Lung (tissue), 12 donors: ENCODE results near the gene CLN3. TPM values are rescaled to one million over a fixed set of nuclear protein-coding genes. Genes with fewer than 3 reads are reported as not detected.

Experiments used
- ATAC-seq: fragments of 200-7000 bp; cut with Tn5 transposase; one replicate; pipeline ENCODE4 v1.9.1; 2020; ENCODE audit warnings: moderate number of reproducible peaks; ENCODE audit not compliant: insufficient read depth, low FRiP score
- DNase-seq, 3 donors: peaks; one replicate each; pipeline ENCODE4 v3.0.0-alpha.2; 2013 to 2017
- H3K27ac ChIP-seq, 2 donors: one replicate each; pipeline ENCODE4 v1.5.1; 2013; ENCODE audit warnings: mild to moderate bottlenecking in 2 of 2, moderate library complexity in 2 of 2, control low read depth in 1 of 2, inconsistent platforms in 1 of 2, low read depth in 1 of 2, low read length in 1 of 2
- H3K27me3 ChIP-seq, 3 donors: one replicate each; pipeline ENCODE4 v1.5.1; 2013; ENCODE audit warnings: low read length in 2 of 3; ENCODE audit not compliant: control insufficient read depth in 3 of 3, insufficient read depth in 3 of 3
- H3K36me3 ChIP-seq, 4 donors: one replicate each; pipeline ENCODE4 v1.5.1; 2013; ENCODE audit warnings: low read length in 4 of 4, mild to moderate bottlenecking in 1 of 4, moderate library complexity in 1 of 4; ENCODE audit not compliant: control insufficient read depth in 4 of 4, insufficient read depth in 4 of 4
- H3K4me1 ChIP-seq, 5 donors: one replicate each; pipeline ENCODE4 v1.5.1; 2013; ENCODE audit warnings: low read length in 5 of 5, mild to moderate bottlenecking in 2 of 5, moderate library complexity in 1 of 5; ENCODE audit not compliant: control insufficient read depth in 5 of 5, insufficient read depth in 5 of 5
- H3K4me3 ChIP-seq: one replicate; pipeline ENCODE4 v1.5.1; 2013; ENCODE audit warnings: mild to moderate bottlenecking, control low read depth, moderate library complexity
- H3K9ac ChIP-seq, 2 donors: one replicate each; pipeline ENCODE4 v1.5.1; 2013; ENCODE audit warnings: low read length in 2 of 2, control low read depth in 1 of 2; ENCODE audit not compliant: insufficient read depth in 1 of 2
- H3K9me3 ChIP-seq, 4 donors: one replicate each; pipeline ENCODE4 v1.5.1; 2013; ENCODE audit warnings: low read length in 3 of 4, mild to moderate bottlenecking in 1 of 4, moderate library complexity in 1 of 4; ENCODE audit not compliant: control insufficient read depth in 4 of 4, insufficient read depth in 3 of 4
- WGBS, 2 donors: extraction: QIAGEN DNeasy Blood & Tissue Kit; methylation state at CpG; one replicate each; pipeline ENCODE4 v1.1.7; 2013; 5-methylcytosine and 5-hydroxymethylcytosine counted together
- polyA plus RNA-seq, 2 donors: library from polyadenylated mRNA; stranded (reverse); fragments of 200-250 nt; gene quantifications; one replicate each; pipeline ENCODE4 v1.2.1, GENCODE V29; 2013
- total RNA-seq, 2 donors: library from RNA; depleted of rRNA in 1 of 2; stranded (reverse); fragments of >200 nt in 1 of 2; gene quantifications; one replicate each; pipeline ENCODE4 v1.2.1, GENCODE V29; 2014 to 2021
- TF ChIP-seq, protein P1 (sequence below): IDR thresholded peaks from 2 replicates; pipeline ENCODE4 v1.5.1; 2012; ENCODE audit warnings: mild to moderate bottlenecking; ENCODE audit errors: control extremely low read depth, extremely low read depth
- donor health status: control.
- donor health status: control.
- donor health status: Bipolar disorder and iron deficiency.
- donor health status: healthy.
- donor health status: DM: yes; HTN: yes; CAD: no.

The CLN3 gene
- total and polyA plus RNA-seq, 4 donors, result 42.4 to 64.8 (median 56.2) TPM

DNA sequence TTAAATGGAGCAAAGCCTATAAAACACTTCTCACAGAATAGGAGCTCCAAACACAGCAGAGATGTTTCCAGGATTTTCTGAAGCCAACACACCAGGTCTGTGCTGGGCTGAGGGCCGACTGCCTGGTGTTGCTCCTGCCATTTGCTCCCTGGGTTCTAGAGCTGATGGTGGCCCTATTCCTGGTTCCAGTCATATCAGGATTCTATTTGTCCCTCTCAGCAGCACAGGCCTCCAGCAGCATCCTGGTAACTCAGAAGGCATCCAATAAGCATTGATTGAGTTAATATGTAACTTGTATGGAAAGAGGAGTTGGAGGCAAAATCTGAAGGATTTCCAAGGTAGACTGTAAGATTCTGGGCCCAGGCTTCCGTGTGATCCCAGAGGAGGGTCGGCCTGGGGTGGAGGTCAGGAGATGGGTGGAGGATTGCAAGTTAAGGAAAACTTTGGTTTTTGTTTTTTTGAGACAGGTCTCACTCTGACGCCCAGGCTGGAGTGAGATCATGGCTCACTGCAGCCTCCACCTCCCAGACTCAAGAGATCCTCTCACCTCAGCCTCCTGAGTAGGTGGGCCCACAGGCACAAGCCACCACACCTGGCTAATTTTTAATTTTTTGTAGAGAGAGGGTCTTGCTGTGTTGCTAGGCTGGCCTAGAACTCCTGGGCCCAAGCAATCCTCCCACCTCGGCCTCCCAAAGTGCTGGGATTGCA, 41.2 kb upstream of the CLN3 start:
- no peaks in the 10 kb centered on the region for H3K9me3 ChIP-seq
- peak overlapping the region; percentile 41 to 85 for H3K27ac ChIP-seq
- H3K27me3 ChIP-seq, result no peaks in the 10 kb centered on the region
- peaks cover 2 to 17% (median 4%) of the 10 kb centered on the region in 5 donors for H3K4me1 ChIP-seq
- H3K9ac ChIP-seq, result no peak overlapping the region
- TF ChIP-seq, protein P1, sequence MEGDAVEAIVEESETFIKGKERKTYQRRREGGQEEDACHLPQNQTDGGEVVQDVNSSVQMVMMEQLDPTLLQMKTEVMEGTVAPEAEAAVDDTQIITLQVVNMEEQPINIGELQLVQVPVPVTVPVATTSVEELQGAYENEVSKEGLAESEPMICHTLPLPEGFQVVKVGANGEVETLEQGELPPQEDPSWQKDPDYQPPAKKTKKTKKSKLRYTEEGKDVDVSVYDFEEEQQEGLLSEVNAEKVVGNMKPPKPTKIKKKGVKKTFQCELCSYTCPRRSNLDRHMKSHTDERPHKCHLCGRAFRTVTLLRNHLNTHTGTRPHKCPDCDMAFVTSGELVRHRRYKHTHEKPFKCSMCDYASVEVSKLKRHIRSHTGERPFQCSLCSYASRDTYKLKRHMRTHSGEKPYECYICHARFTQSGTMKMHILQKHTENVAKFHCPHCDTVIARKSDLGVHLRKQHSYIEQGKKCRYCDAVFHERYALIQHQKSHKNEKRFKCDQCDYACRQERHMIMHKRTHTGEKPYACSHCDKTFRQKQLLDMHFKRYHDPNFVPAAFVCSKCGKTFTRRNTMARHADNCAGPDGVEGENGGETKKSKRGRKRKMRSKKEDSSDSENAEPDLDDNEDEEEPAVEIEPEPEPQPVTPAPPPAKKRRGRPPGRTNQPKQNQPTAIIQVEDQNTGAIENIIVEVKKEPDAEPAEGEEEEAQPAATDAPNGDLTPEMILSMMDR, result no peak
- WGBS, 2 donors, result 91 to 92% methylated on average over 5 of the region's 5 CpGs
- H3K4me3 ChIP-seq, result no peak overlapping the region
- DNase-seq, result no peak
- peaks cover 0 to 5% (median 0%) of the 10 kb centered on the region in 4 donors for H3K36me3 ChIP-seq
- ATAC-seq, result no peak

DNA sequence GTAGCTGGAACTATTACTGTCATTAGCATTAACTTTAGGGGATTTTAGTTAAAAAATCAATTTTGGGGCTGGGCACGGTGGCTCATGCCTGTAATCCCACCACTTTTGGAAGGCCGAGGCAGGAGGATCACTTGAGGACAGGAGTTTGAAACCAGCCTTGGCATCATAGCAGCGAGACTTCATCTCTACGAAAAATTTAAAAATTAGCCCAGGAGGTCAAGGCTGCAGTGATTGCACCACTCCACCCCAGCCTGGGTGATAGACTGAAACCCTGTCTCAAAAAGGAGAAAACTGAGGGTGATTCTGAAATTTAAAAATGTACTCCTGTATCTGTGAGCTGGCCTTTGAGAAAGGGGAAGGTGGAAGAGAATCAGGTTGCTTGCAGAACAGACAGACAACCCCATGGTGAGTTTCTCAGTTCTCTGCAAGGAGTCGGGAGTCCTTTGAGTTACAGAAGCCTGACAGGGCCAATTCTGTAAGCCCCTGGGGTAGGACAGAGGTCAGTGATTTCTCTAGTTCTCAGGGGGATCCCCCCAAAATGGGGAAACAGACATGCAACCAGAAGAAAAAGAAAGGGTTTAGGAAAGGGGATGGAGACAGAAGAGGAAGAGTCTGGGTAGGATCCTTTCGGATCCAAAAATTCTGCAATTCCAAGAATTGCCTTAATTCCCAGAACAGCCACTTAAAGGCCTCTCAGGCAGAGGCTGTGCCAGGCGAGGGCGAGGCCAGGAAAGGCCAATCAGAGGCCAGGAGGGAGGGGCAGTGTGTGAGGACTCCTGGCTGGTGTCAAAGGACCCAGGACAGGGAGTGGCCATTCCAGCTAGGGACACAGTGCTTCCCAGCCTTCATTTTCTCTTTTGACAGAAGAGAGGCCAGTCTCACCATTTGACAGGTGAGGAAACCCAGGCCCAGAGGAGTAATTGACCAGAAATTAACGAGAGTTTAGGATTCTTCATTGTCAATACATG, 40.2 kb upstream of the CLN3 start:
- TF ChIP-seq, protein P1, result no peak
- Histone ChIP-seq H3K36me3 (peaks cover 0 to 2% (median 0%) of the 10 kb centered on the region in 4 donors), H3K27me3 (no peaks in the 10 kb centered on the region), H3K27ac (peak overlapping the region; percentile 41 to 88), H3K9me3 (no peaks in the 10 kb centered on the region), H3K4me1 (peaks cover 0 to 13% (median 2%) of the 10 kb centered on the region in 5 donors), H3K4me3 (no peak overlapping the region), H3K9ac (no peak overlapping the region)
- WGBS, 2 donors, result 68 to 78% methylated on average over 9 of the region's 9 CpGs
- DNase-seq (peak in 2 of 3 donors; percentile 22 to 36), ATAC-seq (peak; percentile 84)

DNA sequence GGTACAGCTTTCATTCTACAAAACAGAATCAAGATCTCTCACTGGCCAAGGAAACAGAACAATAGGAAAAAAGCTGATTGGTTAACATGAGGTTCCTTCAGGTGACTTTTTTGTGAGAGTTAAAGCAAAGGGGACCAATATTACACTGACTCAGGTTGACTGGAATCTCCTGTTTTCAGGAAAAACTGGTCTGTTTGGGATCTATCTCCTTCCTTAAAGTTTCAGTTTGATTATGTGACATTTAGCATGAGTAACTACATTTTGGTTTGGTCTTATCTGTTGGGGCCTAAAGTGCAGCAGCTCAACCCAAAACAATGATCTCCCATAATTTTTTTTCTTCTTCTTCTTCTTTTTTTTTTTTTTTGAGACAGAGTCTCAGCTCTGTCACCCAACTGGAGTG, 37.2 kb upstream of the CLN3 start:
- DNase-seq (no peak), ATAC-seq (no peak)
- TF ChIP-seq, protein P1, result no peak
- Histone ChIP-seq H3K9ac (no peak overlapping the region), H3K4me3 (no peak overlapping the region), H3K27ac (no peak overlapping the region), H3K9me3 (no peaks in the 10 kb centered on the region), H3K4me1 (peaks cover 0 to 5% (median 0%) of the 10 kb centered on the region in 5 donors), H3K36me3 (no peaks in the 10 kb centered on the region), H3K27me3 (no peaks in the 10 kb centered on the region)
